Sigmoid colon (tissue), 3 donors: ENCODE measurements around the gene CIITA.
"Not testable (repeated sequence)": the region's sequence is repeated elsewhere in the genome, so short reads cannot be mapped to it uniquely, and the experiment has no call there.

Source experiments
- CTCF ChIP-seq, 4 experiments: fragments of 450-650 bp in 3 of 4; fragments of 200-600 bp in 1 of 4; IDR thresholded peaks; one replicate each; pipeline ENCODE4 v1.5.1; 2016 to 2019; ENCODE audit warnings: antibody characterized with exemption in 4 of 4, mild to moderate bottlenecking in 3 of 4, moderate library complexity in 2 of 4
- POLR2A ChIP-seq, 2 donors: fragments of 450-650 bp; IDR thresholded peaks; one replicate each; pipeline ENCODE4 v1.6.1; 2016; ENCODE audit warnings: antibody characterized with exemption in 2 of 2, mild to moderate bottlenecking in 2 of 2, moderate library complexity in 2 of 2

- TF ChIP-seq POLR2A, CTCF (IDR thresholded peaks at IDR 0.05): not testable (repeated sequence)
Observed at GRCh38 chr16:10830240-10830639, 46.8 kb upstream of the CIITA start.
